ENCODE measurements around the gene PPP1R12C. TPM values are rescaled to one million over a fixed set of nuclear protein-coding genes. Genes with fewer than 3 reads are reported as not detected.

PPP1R12C gene
- total RNA-seq, 4 donors from 2014 or later: 113 to 270 (median 180) TPM

- Histone ChIP-seq H3K36me3 (peaks cover 0 to 100% (median 32%) of the 10 kb centered on the region in 3 donors), H3K27me3 (no peaks in the 10 kb centered on the region)
Measured at GRCh38 chr19:55048446-55048845, 69.0 kb downstream of the PPP1R12C start.

GRCh38 chr19:55047951-55048350 lies 69.5 kb downstream of the PPP1R12C start:
- Histone ChIP-seq H3K9me3 (peaks cover 0 to 4% (median 0%) of the 10 kb centered on the region in 4 donors), H3K27me3 (no peaks in the 10 kb centered on the region), H3K36me3 (peaks cover 0 to 100% (median 32%) of the 10 kb centered on the region in 3 donors), H3K4me3 (no peak overlapping the region), H3K27ac (no peak overlapping the region), H3K4me1 (no peaks in the 10 kb centered on the region)
- DNase-seq (ENCODE audit: low spot score in 2 of 2): no peak
- 93% methylated on average over 12 of the region's 12 CpGs for WGBS, 2 donors
- TF ChIP-seq POLR2A (IDR thresholded peaks at IDR 0.05): no peak
- no peak for TF ChIP-seq EP300 (IDR thresholded peaks at IDR 0.05)
- TF ChIP-seq CTCF (IDR thresholded peaks at IDR 0.05): no peak

More at GRCh38 chr19:55048446-55048845, 69.0 kb downstream of the PPP1R12C start:
- H3K9me3 ChIP-seq: peaks cover 0 to 1% (median 0%) of the 10 kb centered on the region in 4 donors
- WGBS, 2 donors: 95 to 96% methylated on average over 15 of the region's 15 CpGs
- DNase-seq (ENCODE audit: low spot score in 2 of 2): no peak
- H3K27ac ChIP-seq: no peak overlapping the region
- H3K4me3 ChIP-seq: no peak overlapping the region
- H3K4me1 ChIP-seq: no peaks in the 10 kb centered on the region
- TF ChIP-seq EP300 (IDR thresholded peaks at IDR 0.05): no peak
- no peak for TF ChIP-seq CTCF (IDR thresholded peaks at IDR 0.05)

- H3K4me1 ChIP-seq: no peaks in the 10 kb centered on the region
- DNase-seq (ENCODE audit: low spot score in 2 of 2): no peak
- no peak overlapping the region for H3K4me3 ChIP-seq
- peaks cover 0 to 10% (median 0%) of the 10 kb centered on the region in 4 donors for H3K9me3 ChIP-seq
- H3K27me3 ChIP-seq: no peaks in the 10 kb centered on the region
- peaks cover 0 to 100% (median 32%) of the 10 kb centered on the region in 3 donors for H3K36me3 ChIP-seq
- WGBS, 2 donors: 86 to 93% methylated on average over 13 to 17 of the region's 17 CpGs
- TF ChIP-seq POLR2A (IDR thresholded peaks at IDR 0.05): no peak
- no peak for TF ChIP-seq EP300 (IDR thresholded peaks at IDR 0.05)
- TF ChIP-seq CTCF (IDR thresholded peaks at IDR 0.05): no peak
- H3K27ac ChIP-seq: no peak overlapping the region
Measured at GRCh38 chr19:55046975-55047622, 70.3 kb downstream of the PPP1R12C start.

GRCh38 chr19:55044771-55045716 lies 72.4 kb downstream of the PPP1R12C start:
- 92 to 94% methylated on average over 20 to 30 of the region's 30 CpGs for WGBS, 2 donors
- Histone ChIP-seq H3K27ac (no peak overlapping the region), H3K36me3 (peaks cover 0 to 99% (median 32%) of the 10 kb centered on the region in 3 donors), H3K4me3 (no peak overlapping the region), H3K27me3 (no peaks in the 10 kb centered on the region), H3K4me1 (no peaks in the 10 kb centered on the region), H3K9me3 (peaks cover 0 to 18% (median 0%) of the 10 kb centered on the region in 4 donors)
- TF ChIP-seq EP300 (IDR thresholded peaks at IDR 0.05): no peak
- TF ChIP-seq POLR2A (IDR thresholded peaks at IDR 0.05): no peak
- no peak for DNase-seq (ENCODE audit: low spot score in 2 of 2)

- 78 to 85% methylated on average over 4 to 5 of the region's 5 CpGs for WGBS, 2 donors
Measured at GRCh38 chr19:55044286-55044685, 73.2 kb downstream of the PPP1R12C start.

More at GRCh38 chr19:55044286-55044685, 73.2 kb downstream of the PPP1R12C start:
- no peaks in the 10 kb centered on the region for H3K27me3 ChIP-seq
- H3K36me3 ChIP-seq: peaks cover 0 to 99% (median 32%) of the 10 kb centered on the region in 3 donors
- no peaks in the 10 kb centered on the region for H3K4me1 ChIP-seq
- no peak for DNase-seq (ENCODE audit: low spot score in 2 of 2)
- no peak for TF ChIP-seq POLR2A (IDR thresholded peaks at IDR 0.05)
- TF ChIP-seq CTCF (IDR thresholded peaks at IDR 0.05): no peak
- TF ChIP-seq EP300 (IDR thresholded peaks at IDR 0.05): no peak
- no peak overlapping the region for H3K27ac ChIP-seq
- peaks cover 0 to 18% (median 0%) of the 10 kb centered on the region in 4 donors for H3K9me3 ChIP-seq
- H3K4me3 ChIP-seq: no peak overlapping the region

Data from tibial nerve (tissue), 4 donors.